Gastrocnemius medialis (tissue), 4 donors: ENCODE data around the gene TMEM37. TPM values are rescaled to one million over a fixed set of nuclear protein-coding genes. Genes with fewer than 3 reads are reported as not detected.
A peak's percentile ranks its signal among the peaks of the same experiment; 100 is the strongest.

ENCODE experiments used
- ATAC-seq, 2 donors: fragments of 150-250 bp; one replicate each; pipeline ENCODE4 v1.9.1; 2016
- DNase-seq, 2 donors: peaks; one replicate each; pipeline ENCODE4 v3.0.0-alpha.2; 2019
- H3K27ac ChIP-seq, 4 donors: fragments of 200-600 bp; sonication (generic); 1 replicate in 1 of 4; 2 replicates in 3 of 4; pipeline ENCODE4 v1.5.1; 2016 to 2018; ENCODE audit warnings: mild to moderate bottlenecking in 2 of 4, moderate library complexity in 1 of 4
- H3K27me3 ChIP-seq, 3 donors: fragments of 200-600 bp; sonication (generic) in 2 of 3; 1 replicate in 1 of 3; 2 replicates in 2 of 3; pipeline versions ENCODE4 v1.5.1 to v1.6.0; 2016 to 2019; ENCODE audit warnings: mild to moderate bottlenecking in 1 of 3, moderate library complexity in 1 of 3
- H3K36me3 ChIP-seq, 2 donors: fragments of 200-600 bp; sonication (generic) in 1 of 2; one replicate each; pipeline ENCODE4 v1.5.1; 2017 to 2018
- H3K4me1 ChIP-seq, 2 donors: fragments of 200-600 bp; sonication (generic) in 1 of 2; one replicate each; pipeline ENCODE4 v1.5.1; 2016 to 2017; ENCODE audit warnings: mild to moderate bottlenecking in 2 of 2
- H3K4me3 ChIP-seq, 4 donors: fragments of 200-600 bp; sonication (generic) in 3 of 4; 1 replicate in 1 of 4; 2 replicates in 3 of 4; pipeline ENCODE4 v1.5.1; 2016 to 2019; ENCODE audit warnings: mild to moderate bottlenecking in 2 of 4
- H3K9me3 ChIP-seq, 3 donors: fragments of 200-600 bp; sonication (generic) in 2 of 3; 1 replicate in 1 of 3; 2 replicates in 2 of 3; pipeline ENCODE4 v1.5.1; 2016 to 2019
- POLR2A ChIP-seq, 2 donors: fragments of 450-650 bp; IDR thresholded peaks; one replicate each; pipeline ENCODE4 v1.6.1; 2017; ENCODE audit warnings: antibody characterized with exemption in 2 of 2, mild to moderate bottlenecking in 2 of 2, moderate library complexity in 2 of 2
- in situ Hi-C, 4 donors: fragments of 200-750 bp; cut with MboI; loops; one replicate each; pipeline versions ENCODE4 v1.15.0 to v1.8.0; 2017; ENCODE audit warnings: low sequenced_read_pairs in 4 of 4
- intact Hi-C: fragments of 100-400 bp; cut with DNase I; formaldehyde crosslinking; loops from one replicate; pipeline ENCODE4 v1.15.1; 2023; ENCODE audit warnings: low total_unique reads
- total RNA-seq, 4 donors: library from RNA; depleted of rRNA; stranded (reverse); fragments of >200 nt; gene quantifications; one replicate each; pipeline versions ENCODE4 v1.1.0 to v1.2.3, GENCODE V29; 2016
- TF ChIP-seq, protein P1 (sequence below), 5 experiments: fragments of 450-650 bp in 3 of 5; fragments of 200-600 bp in 2 of 5; sonication (generic) in 2 of 5; IDR thresholded peaks in 4 of 5; conservative IDR thresholded peaks in 1 of 5; 1 replicate in 4 of 5; 2 replicates in 1 of 5; pipeline ENCODE4 v1.5.1; 2016 to 2019; ENCODE audit warnings: antibody characterized with exemption in 5 of 5, mild to moderate bottlenecking in 3 of 5, moderate library complexity in 3 of 5

TMEM37 gene
- total RNA-seq, 4 donors from 2014 or later: 0.49 to 2.7 (median 0.64) TPM

DNA sequence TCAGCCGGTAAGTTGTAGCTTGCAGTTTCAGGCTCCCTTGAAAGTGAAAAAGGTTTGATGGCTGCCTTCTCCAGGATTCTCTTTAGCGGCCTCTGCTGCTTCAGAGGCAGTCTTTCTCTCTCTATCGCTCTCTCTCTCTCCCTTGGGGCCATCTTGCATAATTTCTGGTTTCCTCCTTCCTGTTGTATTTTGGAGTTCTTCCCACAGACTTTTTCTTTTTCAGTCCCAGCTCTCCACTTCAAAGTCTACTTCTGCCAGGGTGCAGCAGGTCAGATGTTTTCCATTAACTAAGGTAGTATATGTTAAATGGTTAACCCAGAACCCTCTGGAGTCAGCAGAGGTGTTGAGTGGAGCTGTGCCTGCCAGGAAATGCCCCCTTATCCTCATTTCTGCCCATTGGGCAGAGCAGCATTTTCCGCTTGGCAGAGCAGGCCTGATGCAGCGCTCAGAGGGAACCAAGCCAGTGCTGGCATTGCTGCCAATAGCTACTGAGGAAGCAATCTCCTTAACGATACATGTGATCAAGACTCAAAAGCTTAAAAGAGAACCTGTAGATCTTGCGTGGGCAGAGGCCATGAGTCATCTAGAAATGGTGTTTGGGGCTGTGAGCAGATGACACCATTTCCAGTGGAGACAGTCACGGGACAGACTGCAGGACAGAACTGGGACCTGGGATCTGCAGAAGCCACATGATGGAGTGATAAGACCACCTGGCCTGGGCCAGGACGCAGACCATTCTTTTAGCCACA lies 44.1 kb upstream of the TMEM37 start:
- in situ Hi-C loops: no loop called here
- no peak for TF ChIP-seq POLR2A (IDR thresholded peaks at IDR 0.05)
- TF ChIP-seq, protein P1, sequence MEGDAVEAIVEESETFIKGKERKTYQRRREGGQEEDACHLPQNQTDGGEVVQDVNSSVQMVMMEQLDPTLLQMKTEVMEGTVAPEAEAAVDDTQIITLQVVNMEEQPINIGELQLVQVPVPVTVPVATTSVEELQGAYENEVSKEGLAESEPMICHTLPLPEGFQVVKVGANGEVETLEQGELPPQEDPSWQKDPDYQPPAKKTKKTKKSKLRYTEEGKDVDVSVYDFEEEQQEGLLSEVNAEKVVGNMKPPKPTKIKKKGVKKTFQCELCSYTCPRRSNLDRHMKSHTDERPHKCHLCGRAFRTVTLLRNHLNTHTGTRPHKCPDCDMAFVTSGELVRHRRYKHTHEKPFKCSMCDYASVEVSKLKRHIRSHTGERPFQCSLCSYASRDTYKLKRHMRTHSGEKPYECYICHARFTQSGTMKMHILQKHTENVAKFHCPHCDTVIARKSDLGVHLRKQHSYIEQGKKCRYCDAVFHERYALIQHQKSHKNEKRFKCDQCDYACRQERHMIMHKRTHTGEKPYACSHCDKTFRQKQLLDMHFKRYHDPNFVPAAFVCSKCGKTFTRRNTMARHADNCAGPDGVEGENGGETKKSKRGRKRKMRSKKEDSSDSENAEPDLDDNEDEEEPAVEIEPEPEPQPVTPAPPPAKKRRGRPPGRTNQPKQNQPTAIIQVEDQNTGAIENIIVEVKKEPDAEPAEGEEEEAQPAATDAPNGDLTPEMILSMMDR (IDR thresholded peaks at IDR 0.05 in 4 of 5, conservative IDR thresholded peaks at IDR 0.05 in 1 of 5): peak in 2 of 5 experiments; percentile 11 to 18
- no peak overlapping the region for H3K4me3 ChIP-seq
- no peaks in the 10 kb centered on the region for H3K9me3 ChIP-seq
- H3K27me3 ChIP-seq: no peaks in the 10 kb centered on the region
- ATAC-seq (peak; percentile 58 to 80), DNase-seq (peak; percentile 15 to 47)
- peaks cover 7 to 19% of the 10 kb centered on the region in 2 donors for H3K4me1 ChIP-seq
- no peaks in the 10 kb centered on the region for H3K36me3 ChIP-seq
- peak overlapping the region; percentile 11 to 48 (median 20) for H3K27ac ChIP-seq
- intact Hi-C loops: no loop called here

DNA sequence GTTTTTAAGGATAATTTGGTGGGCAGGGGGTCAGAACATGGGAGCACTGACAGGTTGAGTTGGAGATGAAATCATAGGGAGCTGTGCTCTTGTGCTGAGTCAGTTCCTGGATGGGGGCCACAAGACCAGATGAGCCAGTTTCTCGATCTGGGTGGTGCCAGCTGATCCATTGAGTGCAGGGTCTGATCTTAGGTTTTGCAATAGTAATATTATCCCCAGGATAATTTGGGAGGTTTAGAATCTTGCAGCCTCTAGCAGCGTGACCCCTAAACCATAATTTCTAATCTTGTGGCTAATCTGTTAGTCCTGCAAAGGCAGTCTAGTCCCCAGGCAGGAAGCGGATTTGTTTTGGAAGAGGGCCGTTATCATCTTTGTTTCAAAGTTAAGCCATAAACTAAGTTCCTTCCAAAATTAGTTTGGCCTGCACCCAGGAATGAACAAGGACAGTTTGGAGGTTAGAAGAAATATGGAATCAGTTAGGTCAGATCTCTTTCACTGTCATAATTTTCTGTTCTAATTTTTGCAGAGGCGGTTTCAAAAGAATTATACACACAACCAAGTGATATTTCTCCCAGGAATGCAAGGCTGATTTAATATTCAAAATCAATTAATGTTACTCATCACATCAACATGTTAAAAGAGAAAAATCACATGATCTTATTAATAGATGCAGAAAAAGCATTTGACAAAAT lies 41.9 kb upstream of the TMEM37 start:
- H3K4me3 ChIP-seq: no peak overlapping the region

DNA sequence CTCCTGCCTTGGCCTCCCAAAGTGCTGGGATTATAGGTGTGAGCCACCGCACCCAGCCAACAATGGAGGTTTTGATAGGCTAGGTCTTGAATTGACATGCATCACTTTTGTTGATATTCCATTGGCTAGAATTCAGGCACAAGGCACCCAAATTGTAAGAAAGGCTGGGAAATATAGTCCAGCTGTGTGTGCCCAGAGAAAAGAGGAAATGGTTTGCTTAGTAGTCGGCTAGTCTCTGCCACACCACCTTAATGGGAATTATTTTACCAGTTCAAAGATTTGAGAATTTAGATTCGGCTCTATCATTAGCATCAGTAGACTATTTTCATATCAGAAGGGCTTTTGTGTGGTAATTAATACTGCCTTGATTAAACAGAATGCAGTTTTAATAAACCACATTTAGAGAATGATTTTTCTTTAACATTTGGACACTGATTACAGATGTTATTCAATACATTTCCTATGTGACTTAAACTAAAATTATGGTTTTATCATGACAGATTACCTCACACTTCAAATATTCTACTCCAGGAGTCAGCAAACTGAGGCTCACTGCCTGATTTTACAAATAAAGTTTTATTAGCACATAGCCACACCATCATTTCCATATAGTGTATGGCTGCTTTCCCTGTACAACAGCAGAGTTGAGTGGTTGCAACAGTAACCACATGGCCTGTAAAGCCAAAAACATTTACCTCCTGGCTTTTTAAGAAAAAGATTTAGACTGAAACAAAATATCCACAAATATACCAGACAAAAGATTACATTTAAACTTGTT lies 37.5 kb upstream of the TMEM37 start:
- Histone ChIP-seq H3K27ac (no peak overlapping the region), H3K9me3 (no peaks in the 10 kb centered on the region), H3K4me1 (peaks cover 7 to 11% of the 10 kb centered on the region in 2 donors), H3K4me3 (no peak overlapping the region), H3K27me3 (no peaks in the 10 kb centered on the region), H3K36me3 (no peaks in the 10 kb centered on the region)
- intact Hi-C loops: no loop called here
- no peak for DNase-seq
- in situ Hi-C loops: no loop called here
- no peak for ATAC-seq
- no peak for TF ChIP-seq POLR2A (IDR thresholded peaks at IDR 0.05)
- TF ChIP-seq, protein P1 (IDR thresholded peaks at IDR 0.05 in 4 of 5, conservative IDR thresholded peaks at IDR 0.05 in 1 of 5): no peak

More for the DNA sequence above, 41.9 kb upstream of the TMEM37 start:
- ATAC-seq (peak in 1 of 2 donors; percentile 31), DNase-seq (no peak)
- intact Hi-C loops: no loop called here
- in situ Hi-C loops: no loop called here
- H3K27me3 ChIP-seq: no peaks in the 10 kb centered on the region
- TF ChIP-seq POLR2A (IDR thresholded peaks at IDR 0.05): no peak
- TF ChIP-seq, protein P1 (IDR thresholded peaks at IDR 0.05 in 4 of 5, conservative IDR thresholded peaks at IDR 0.05 in 1 of 5): no peak
- H3K9me3 ChIP-seq: no peaks in the 10 kb centered on the region
- no peak overlapping the region for H3K27ac ChIP-seq
- no peaks in the 10 kb centered on the region for H3K36me3 ChIP-seq
- peaks cover 7 to 19% of the 10 kb centered on the region in 2 donors for H3K4me1 ChIP-seq

DNA sequence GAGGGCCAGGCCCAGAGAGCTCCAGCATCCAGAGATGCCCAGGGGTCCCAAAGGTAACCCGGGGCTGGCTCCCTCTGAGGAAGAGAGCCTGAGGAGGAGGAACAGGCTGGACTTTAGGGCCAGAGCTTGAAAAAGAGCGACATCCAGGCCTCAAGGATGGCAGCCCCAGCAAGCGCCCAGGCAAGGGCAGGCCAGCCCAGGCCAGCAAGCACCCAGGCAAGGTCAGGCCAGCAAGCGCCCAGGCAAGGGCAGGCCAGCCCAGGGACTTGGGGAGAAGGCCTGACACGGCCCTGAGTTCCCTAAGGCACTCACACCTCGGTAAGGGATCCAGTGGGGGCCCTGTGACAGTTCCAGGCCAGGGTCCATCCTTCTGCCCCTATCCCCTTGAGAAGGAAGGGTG lies 34.5 kb upstream of the TMEM37 start:
- H3K27ac ChIP-seq: no peak overlapping the region
- H3K4me3 ChIP-seq: no peak overlapping the region
- in situ Hi-C loops: no loop called here
- H3K4me1 ChIP-seq: no peaks in the 10 kb centered on the region
- TF ChIP-seq, protein P1 (IDR thresholded peaks at IDR 0.05 in 4 of 5, conservative IDR thresholded peaks at IDR 0.05 in 1 of 5): no peak
- TF ChIP-seq POLR2A (IDR thresholded peaks at IDR 0.05): no peak
- H3K36me3 ChIP-seq: no peaks in the 10 kb centered on the region
- H3K27me3 ChIP-seq: no peaks in the 10 kb centered on the region
- H3K9me3 ChIP-seq: no peaks in the 10 kb centered on the region
- DNase-seq (no peak), ATAC-seq (no peak)
- intact Hi-C loops: no loop called here
